Left lung (tissue), 10 donors: Measurements from ENCODE around the gene WNK4. TPM values are rescaled to one million over a fixed set of nuclear protein-coding genes. Genes with fewer than 3 reads are reported as not detected.

Experiments
- ATAC-seq: fragments of 200-7000 bp; cut with Tn5 transposase; one replicate; pipeline ENCODE4 v1.9.1; 2020; ENCODE audit warnings: moderate library complexity
- DNase-seq, 4 donors: peaks; one replicate each; pipeline ENCODE4 v3.0.0-alpha.2; 2013 to 2020
- H3K27ac ChIP-seq, 2 donors: fragments of 200-600 bp; sonication (generic) in 1 of 2; one replicate each; pipeline versions ENCODE4 v1.5.0 to v1.8.0; 2020 to 2021
- H3K27me3 ChIP-seq, 2 donors: fragments of 200-600 bp; sonication (generic) in 1 of 2; one replicate each; pipeline versions ENCODE4 v1.5.0 to v1.8.0; 2020 to 2021
- H3K36me3 ChIP-seq, 2 donors: fragments of 200-600 bp; sonication (generic) in 1 of 2; one replicate each; pipeline versions ENCODE4 v1.5.0 to v1.8.0; 2020 to 2021
- H3K4me1 ChIP-seq, 2 donors: fragments of 200-600 bp; one replicate each; pipeline ENCODE4 v1.8.0; 2021
- H3K4me3 ChIP-seq, 2 donors: fragments of 200-600 bp; sonication (generic) in 1 of 2; one replicate each; pipeline versions ENCODE4 v1.5.0 to v1.8.0; 2020 to 2021; ENCODE audit warnings: mild to moderate bottlenecking in 1 of 2
- H3K9me3 ChIP-seq, 2 donors: fragments of 200-600 bp; sonication (generic) in 1 of 2; one replicate each; pipeline versions ENCODE4 v1.5.0 to v1.8.0; 2020 to 2021
- intact Hi-C, 2 donors: fragments of 100-400 bp; cut with DNase I; formaldehyde crosslinking; loops; one replicate each; pipeline versions ENCODE4 v1.11.2 to v1.14.2; 2022
- polyA plus RNA-seq, 6 donors: library from polyadenylated mRNA; unstranded; fragments of 120-200 nt; gene quantifications; one replicate each; pipeline ENCODE4 v1.2.1, GENCODE V29; 2013; ENCODE audit not compliant: insufficient read length in 6 of 6
- total RNA-seq, 2 donors: library from RNA; stranded (reverse); fragmentation: NEBNext Ultra II Directional; extraction: Animal tissue kit (Norgen Biotek cat#: 25700); gene quantifications; one replicate each; pipeline ENCODE4 v1.2.1, GENCODE V29; 2021
- TF ChIP-seq, protein P1 (sequence below), 2 donors: fragments of 200-600 bp; sonication (generic) in 1 of 2; IDR thresholded peaks; one replicate each; pipeline versions ENCODE4 v1.5.0 to v1.8.0; 2021; ENCODE audit warnings: antibody characterized with exemption in 2 of 2
- donor health status: DM: no; HTN: yes; CAD: no.
- donor health status: DM: no; HTN: no; CAD: no.

WNK4 gene
- total and polyA plus RNA-seq, 8 donors = 0.21 to 2.5 (median 1.8) TPM; not detected in 1

DNA sequence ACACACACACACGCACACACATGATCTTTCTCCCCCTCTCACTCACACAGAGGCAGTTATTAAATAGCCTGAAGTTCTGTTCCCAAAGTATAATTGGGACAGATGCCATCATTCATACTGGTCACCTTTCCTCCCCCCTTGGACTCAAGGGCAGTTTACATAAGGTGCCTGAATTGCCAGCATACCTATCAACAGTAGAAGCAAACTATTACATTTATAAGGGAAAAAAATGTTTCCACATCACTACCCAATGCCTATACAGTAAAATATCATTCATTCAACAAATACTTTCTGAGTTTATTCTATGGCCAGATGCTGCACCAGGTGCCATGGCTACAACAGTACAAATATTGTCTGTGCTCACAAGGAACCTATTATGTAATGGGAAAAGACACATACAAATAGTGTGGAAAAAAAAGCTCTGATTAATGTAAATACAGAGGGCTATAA, 24.5 kb downstream of the WNK4 start:
- intact Hi-C loops = no loop called here
- H3K27me3 ChIP-seq = no peaks in the 10 kb centered on the region
- H3K27ac ChIP-seq = no peak overlapping the region
- no peaks in the 10 kb centered on the region for H3K4me1 ChIP-seq
- ATAC-seq (peak; percentile 75), DNase-seq (peak in 1 of 4 donors; percentile 63)
- TF ChIP-seq, protein P1, sequence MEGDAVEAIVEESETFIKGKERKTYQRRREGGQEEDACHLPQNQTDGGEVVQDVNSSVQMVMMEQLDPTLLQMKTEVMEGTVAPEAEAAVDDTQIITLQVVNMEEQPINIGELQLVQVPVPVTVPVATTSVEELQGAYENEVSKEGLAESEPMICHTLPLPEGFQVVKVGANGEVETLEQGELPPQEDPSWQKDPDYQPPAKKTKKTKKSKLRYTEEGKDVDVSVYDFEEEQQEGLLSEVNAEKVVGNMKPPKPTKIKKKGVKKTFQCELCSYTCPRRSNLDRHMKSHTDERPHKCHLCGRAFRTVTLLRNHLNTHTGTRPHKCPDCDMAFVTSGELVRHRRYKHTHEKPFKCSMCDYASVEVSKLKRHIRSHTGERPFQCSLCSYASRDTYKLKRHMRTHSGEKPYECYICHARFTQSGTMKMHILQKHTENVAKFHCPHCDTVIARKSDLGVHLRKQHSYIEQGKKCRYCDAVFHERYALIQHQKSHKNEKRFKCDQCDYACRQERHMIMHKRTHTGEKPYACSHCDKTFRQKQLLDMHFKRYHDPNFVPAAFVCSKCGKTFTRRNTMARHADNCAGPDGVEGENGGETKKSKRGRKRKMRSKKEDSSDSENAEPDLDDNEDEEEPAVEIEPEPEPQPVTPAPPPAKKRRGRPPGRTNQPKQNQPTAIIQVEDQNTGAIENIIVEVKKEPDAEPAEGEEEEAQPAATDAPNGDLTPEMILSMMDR (IDR thresholded peaks at IDR 0.05) = no peak
- no peak overlapping the region for H3K4me3 ChIP-seq
- H3K36me3 ChIP-seq = peaks cover 0 to 16% of the 10 kb centered on the region in 2 donors
- no peaks in the 10 kb centered on the region for H3K9me3 ChIP-seq

DNA sequence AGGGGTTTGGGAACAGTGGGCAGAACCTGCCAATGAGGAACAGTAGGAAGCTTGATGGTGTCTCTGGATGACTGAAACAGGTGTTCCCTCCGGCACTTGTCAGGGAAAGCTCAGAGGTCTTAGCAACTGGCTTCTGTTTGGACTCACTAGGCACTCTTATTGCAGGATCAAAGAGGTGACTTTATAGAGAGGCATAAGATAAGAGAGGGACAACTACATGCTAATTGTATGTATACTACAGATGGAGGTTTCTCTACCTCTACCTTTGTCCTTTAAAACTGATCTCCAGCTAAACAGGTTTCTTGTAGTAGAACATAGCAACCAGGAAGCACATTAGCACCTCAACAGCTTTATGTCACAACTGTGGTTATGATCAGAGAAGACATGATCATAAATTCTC, 25.8 kb downstream of the WNK4 start:
- TF ChIP-seq, protein P1 (IDR thresholded peaks at IDR 0.05) = no peak
- Histone ChIP-seq H3K9me3 (no peaks in the 10 kb centered on the region), H3K27me3 (no peaks in the 10 kb centered on the region), H3K4me1 (no peaks in the 10 kb centered on the region), H3K4me3 (no peak overlapping the region), H3K36me3 (peaks cover 0 to 29% of the 10 kb centered on the region in 2 donors), H3K27ac (no peak overlapping the region)
- DNase-seq (no peak), ATAC-seq (no peak)
- intact Hi-C loops = no loop called here

DNA sequence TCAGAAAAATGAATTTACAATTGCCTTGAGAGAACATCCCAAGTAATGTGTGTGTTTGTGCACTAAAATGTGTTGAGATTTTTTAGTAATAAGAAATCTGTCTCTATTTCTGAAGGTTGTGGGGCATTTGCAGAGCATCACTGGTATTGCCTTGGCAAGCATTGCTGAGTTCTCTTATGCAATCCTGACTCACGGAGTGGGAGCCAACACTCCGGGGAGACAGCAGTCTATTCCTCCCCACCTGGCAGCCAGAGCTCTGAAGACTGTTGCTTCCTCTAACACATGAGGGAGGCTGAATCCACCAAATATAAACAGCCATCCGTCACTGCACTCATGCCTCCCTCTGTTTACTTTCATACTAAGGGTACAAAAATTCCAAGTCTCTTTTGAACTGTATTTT, 28.8 kb downstream of the WNK4 start:
- H3K9me3 ChIP-seq = no peaks in the 10 kb centered on the region
- no peak overlapping the region for H3K27ac ChIP-seq
- TF ChIP-seq, protein P1 (IDR thresholded peaks at IDR 0.05) = no peak
- H3K4me3 ChIP-seq = no peak overlapping the region
- intact Hi-C loops = no loop called here
- H3K4me1 ChIP-seq = no peaks in the 10 kb centered on the region
- H3K36me3 ChIP-seq = peaks cover 0 to 58% of the 10 kb centered on the region in 2 donors
- H3K27me3 ChIP-seq = no peaks in the 10 kb centered on the region
- DNase-seq (no peak), ATAC-seq (peak; percentile 49)

DNA sequence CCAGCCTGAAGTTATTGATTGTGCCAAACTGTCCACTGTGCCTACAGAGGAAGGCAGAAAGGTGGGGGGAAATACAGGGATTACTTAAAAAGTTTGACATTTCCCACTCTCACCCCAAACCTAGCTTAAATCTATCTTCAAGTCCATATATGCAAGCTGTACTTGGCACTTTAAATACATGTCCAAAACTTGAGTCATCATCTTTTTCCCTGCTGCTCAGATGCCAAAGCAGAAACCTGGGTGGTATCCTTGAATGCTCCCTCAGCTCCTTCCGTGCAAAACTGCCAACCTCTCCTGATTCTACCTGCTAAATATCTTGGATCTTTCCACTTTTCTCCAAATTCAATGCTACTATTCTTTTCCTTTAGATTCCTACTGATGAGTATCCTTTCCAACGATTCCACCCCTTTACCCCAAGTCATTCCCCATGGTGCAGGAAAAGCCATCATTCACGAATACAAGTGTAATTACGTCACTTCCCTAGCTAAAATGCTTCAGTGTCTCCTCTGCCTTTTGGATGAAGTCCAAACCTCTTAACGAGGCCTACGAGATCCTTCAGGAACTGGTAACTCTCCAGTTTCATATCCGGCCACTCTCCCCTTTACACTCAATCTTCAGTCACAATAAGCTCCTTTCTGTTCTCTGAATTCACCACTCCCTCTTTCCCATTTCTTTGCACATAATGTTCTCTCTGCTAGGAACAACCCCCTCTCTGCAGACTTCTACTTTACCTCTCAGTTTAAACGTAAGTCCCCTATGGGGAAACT, 34.4 kb downstream of the WNK4 start:
- peak overlapping the region; percentile 28 to 63 for H3K27ac ChIP-seq
- ATAC-seq (peak; percentile 77), DNase-seq (peak in 1 of 4 donors; percentile 75)
- no peaks in the 10 kb centered on the region for H3K27me3 ChIP-seq
- no peaks in the 10 kb centered on the region for H3K4me1 ChIP-seq
- no peaks in the 10 kb centered on the region for H3K9me3 ChIP-seq
- H3K4me3 ChIP-seq = no peak overlapping the region
- intact Hi-C loops = no loop called here
- TF ChIP-seq, protein P1 (IDR thresholded peaks at IDR 0.05) = no peak
- H3K36me3 ChIP-seq = peaks cover 0 to 99% of the 10 kb centered on the region in 2 donors

DNA sequence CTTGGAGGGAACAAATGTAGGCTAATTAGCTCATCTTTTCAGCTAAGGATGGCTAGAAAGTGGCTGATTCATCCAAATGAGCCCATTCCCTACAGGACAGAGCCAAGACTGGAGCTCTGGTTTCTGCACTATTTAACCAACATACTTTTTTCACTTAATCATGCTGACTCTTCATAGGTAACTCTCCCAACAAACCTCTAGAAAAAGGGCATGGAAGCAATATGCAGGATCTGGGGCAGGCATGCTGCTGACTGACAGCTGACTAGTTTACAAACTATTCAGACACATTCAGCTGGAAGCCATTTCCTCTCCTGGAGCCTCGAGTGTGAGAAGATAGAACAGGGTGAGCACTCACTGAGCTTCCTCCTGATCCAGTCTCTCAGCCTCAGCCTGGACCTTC, 37.5 kb downstream of the WNK4 start:
- ATAC-seq (no peak), DNase-seq (no peak)
- Histone ChIP-seq H3K4me3 (no peak overlapping the region), H3K9me3 (no peaks in the 10 kb centered on the region), H3K27me3 (no peaks in the 10 kb centered on the region), H3K4me1 (peaks cover 3 to 16% of the 10 kb centered on the region in 2 donors), H3K36me3 (peaks cover 0 to 94% of the 10 kb centered on the region in 2 donors), H3K27ac (no peak overlapping the region)
- TF ChIP-seq, protein P1 (IDR thresholded peaks at IDR 0.05) = no peak
- intact Hi-C loops = no loop called here
